ENCODE results near the gene CCSER1. TPM values are rescaled to one million over a fixed set of nuclear protein-coding genes. Genes with fewer than 3 reads are reported as not detected.

The CCSER1 gene
- total and polyA plus RNA-seq, 2 of the 8 experiments (the other 6 are each of a cell fraction or from before 2014, with no cell fraction given), result 0.26 to 0.84 TPM

DNA sequence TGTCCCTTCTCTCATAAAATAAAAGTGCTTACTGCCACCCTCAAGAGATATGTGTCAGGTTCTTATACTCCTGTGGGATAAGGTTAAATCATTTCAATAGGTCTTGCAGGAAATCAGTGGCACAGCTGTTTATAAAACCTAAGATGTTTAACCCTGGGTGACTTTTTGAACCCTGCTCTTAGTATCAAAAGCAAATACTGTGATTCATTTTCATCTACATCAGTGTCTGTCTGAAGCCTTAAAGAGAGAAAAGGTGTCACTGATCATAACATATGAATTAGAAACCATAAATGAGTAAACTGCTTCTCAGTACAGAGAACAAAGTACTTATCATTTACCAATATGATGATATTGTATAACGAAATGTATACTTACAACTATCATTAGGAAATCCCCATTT is 59.0 kb downstream of the CCSER1 start (continued):
- TF ChIP-seq CTCF (IDR thresholded peaks at IDR 0.05; ENCODE audit: control extremely low read depth in 1 of 3, insufficient read depth in 1 of 3, low read depth in 1 of 3, low read length in 3 of 3), result no peak
- no peak for TF ChIP-seq TEAD4 (IDR thresholded peaks at IDR 0.05; ENCODE audit: low read depth, low read length)
- no peak for TF ChIP-seq SUZ12 (IDR thresholded peaks at IDR 0.05; ENCODE audit: low read length)
